Measurements from ENCODE around the gene TTC36.
"Not testable (repeated sequence)": the region's sequence is repeated elsewhere in the genome, so short reads cannot be mapped to it uniquely, and the experiment has no call there.

The TTC36 gene

GRCh38 chr11:118527109-118527508 lies at the start of gene TTC36:
TSS of gene TTC36 (plus strand) at chr11:118527474. CDS start at chr11:118527495, 21 bp downstream.
- in situ Hi-C loops (cut with MboI; ENCODE audit: low pct_unique_long_range_greater_than_20kb, low sequenced_read_pairs): no loop called here
- DNase-seq: no peak

- in situ Hi-C loops (cut with MboI; ENCODE audit: low pct_unique_long_range_greater_than_20kb, low sequenced_read_pairs); DNase-seq: not testable (repeated sequence)
Measured at GRCh38 chr11:118481238-118481637, 46.0 kb upstream of the TTC36 start.

GRCh38 chr11:118484405-118484804 lies 42.9 kb upstream of the TTC36 start:
- no peak for DNase-seq
- in situ Hi-C loops (cut with MboI; ENCODE audit: low pct_unique_long_range_greater_than_20kb, low sequenced_read_pairs): no loop called here

GRCh38 chr11:118485273-118485672 lies 42.0 kb upstream of the TTC36 start:
- in situ Hi-C loops (cut with MboI; ENCODE audit: low pct_unique_long_range_greater_than_20kb, low sequenced_read_pairs): no loop called here
- peak; percentile 11 for DNase-seq

- peak; percentile 80 for DNase-seq
- in situ Hi-C loops (cut with MboI; ENCODE audit: low pct_unique_long_range_greater_than_20kb, low sequenced_read_pairs): no loop called here
Measured at GRCh38 chr11:118488480-118489109, 38.7 kb upstream of the TTC36 start.

GRCh38 chr11:118491041-118491440 lies 36.2 kb upstream of the TTC36 start:
- DNase-seq: no peak
- in situ Hi-C loops (cut with MboI; ENCODE audit: low pct_unique_long_range_greater_than_20kb, low sequenced_read_pairs): no loop called here

- no peak for DNase-seq
- in situ Hi-C loops (cut with MboI; ENCODE audit: low pct_unique_long_range_greater_than_20kb, low sequenced_read_pairs): no loop called here
Measured at GRCh38 chr11:118497831-118498230, 29.4 kb upstream of the TTC36 start.

GRCh38 chr11:118503216-118503615 lies 24.1 kb upstream of the TTC36 start:
- in situ Hi-C loops (cut with MboI; ENCODE audit: low pct_unique_long_range_greater_than_20kb, low sequenced_read_pairs): no loop called here
- no peak for DNase-seq

GRCh38 chr11:118511601-118512000 lies 15.7 kb upstream of the TTC36 start:
- in situ Hi-C loops (cut with MboI; ENCODE audit: low pct_unique_long_range_greater_than_20kb, low sequenced_read_pairs): no loop called here

GRCh38 chr11:118514103-118514502 lies 13.2 kb upstream of the TTC36 start:
- in situ Hi-C loops (cut with MboI; ENCODE audit: low pct_unique_long_range_greater_than_20kb, low sequenced_read_pairs): no loop called here
- no peak for DNase-seq

More at GRCh38 chr11:118511601-118512000, 15.7 kb upstream of the TTC36 start:
- DNase-seq: no peak

GRCh38 chr11:118519549-118519948 lies 7.7 kb upstream of the TTC36 start:
- no peak for DNase-seq
- in situ Hi-C loops (cut with MboI; ENCODE audit: low pct_unique_long_range_greater_than_20kb, low sequenced_read_pairs): no loop called here

- in situ Hi-C loops (cut with MboI; ENCODE audit: low pct_unique_long_range_greater_than_20kb, low sequenced_read_pairs): no loop called here
- DNase-seq: no peak
Measured at GRCh38 chr11:118521892-118522311, 5.4 kb upstream of the TTC36 start.

- in situ Hi-C loops (cut with MboI; ENCODE audit: low pct_unique_long_range_greater_than_20kb, low sequenced_read_pairs): no loop called here
- DNase-seq: peak; percentile 30
Measured at GRCh38 chr11:118522571-118523072, 4.7 kb upstream of the TTC36 start.

GRCh38 chr11:118524356-118524755 lies 2.9 kb upstream of the TTC36 start:
- no peak for DNase-seq
- in situ Hi-C loops (cut with MboI; ENCODE audit: low pct_unique_long_range_greater_than_20kb, low sequenced_read_pairs): no loop called here

- DNase-seq: peak; percentile 79
- in situ Hi-C loops (cut with MboI; ENCODE audit: low pct_unique_long_range_greater_than_20kb, low sequenced_read_pairs): no loop called here
Measured at GRCh38 chr11:118524757-118525470, 2.4 kb upstream of the TTC36 start.

GRCh38 chr11:118526688-118527087 lies 586 bp upstream of the TTC36 start:
- in situ Hi-C loops (cut with MboI; ENCODE audit: low pct_unique_long_range_greater_than_20kb, low sequenced_read_pairs): no loop called here

GRCh38 chr11:118528511-118528910 lies 1.2 kb downstream of the TTC36 start:
- in situ Hi-C loops (cut with MboI; ENCODE audit: low pct_unique_long_range_greater_than_20kb, low sequenced_read_pairs): no loop called here
- DNase-seq: no peak

More at GRCh38 chr11:118526688-118527087, 586 bp upstream of the TTC36 start:
- DNase-seq: no peak

- DNase-seq: no peak
- in situ Hi-C loops (cut with MboI; ENCODE audit: low pct_unique_long_range_greater_than_20kb, low sequenced_read_pairs): no loop called here
Measured at GRCh38 chr11:118529584-118530175, 2.4 kb downstream of the TTC36 start.

- DNase-seq: no peak
- in situ Hi-C loops (cut with MboI; ENCODE audit: low pct_unique_long_range_greater_than_20kb, low sequenced_read_pairs): no loop called here
Measured at GRCh38 chr11:118530180-118530682, 3.0 kb downstream of the TTC36 start.
